ENCODE results near the gene KIF2A. TPM values are rescaled to one million over a fixed set of nuclear protein-coding genes. Genes with fewer than 3 reads are reported as not detected.
A peak's percentile ranks its signal among the peaks of the same experiment; 100 is the strongest.

The KIF2A gene
- total and polyA plus RNA-seq, 2 of the 13 experiments (the other 11 are each of a cell fraction or from before 2014, with no cell fraction given), result 8.5 to 19.2 TPM

DNA sequence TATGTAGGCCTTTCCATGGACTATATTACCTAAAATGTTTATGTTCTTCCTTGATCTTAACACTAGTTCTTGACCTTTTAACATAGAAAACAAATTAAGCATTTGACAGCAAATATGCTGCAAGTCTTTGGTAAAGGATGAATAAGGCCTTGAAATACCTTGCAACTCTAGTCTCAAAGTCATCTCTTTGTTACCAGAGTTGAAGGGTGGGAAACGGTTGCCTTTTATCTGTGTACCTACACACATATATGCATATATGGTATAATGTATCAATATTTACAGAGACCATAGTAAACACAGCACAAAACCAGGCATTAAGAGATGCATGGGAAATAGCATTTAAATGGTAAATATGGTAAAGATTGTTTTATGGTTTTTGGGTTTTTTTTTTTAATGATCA is 16.5 kb downstream of the KIF2A start (continued):
- 0 out of 2 replicates have a peak, but pooled peaks have one; percentile 14 for TF ChIP-seq ATF2 (CRISPR knock-in tag; IDR thresholded peaks at IDR 0.05)
- peak; percentile 64 for TF ChIP-seq GATAD2A (CRISPR knock-in tag; IDR thresholded peaks at IDR 0.05)
- no peak for TF ChIP-seq HNRNPLL (IDR thresholded peaks at IDR 0.05; ENCODE audit: low read depth, low read length, poor library complexity, severe bottlenecking)
- TF ChIP-seq, protein P1, sequence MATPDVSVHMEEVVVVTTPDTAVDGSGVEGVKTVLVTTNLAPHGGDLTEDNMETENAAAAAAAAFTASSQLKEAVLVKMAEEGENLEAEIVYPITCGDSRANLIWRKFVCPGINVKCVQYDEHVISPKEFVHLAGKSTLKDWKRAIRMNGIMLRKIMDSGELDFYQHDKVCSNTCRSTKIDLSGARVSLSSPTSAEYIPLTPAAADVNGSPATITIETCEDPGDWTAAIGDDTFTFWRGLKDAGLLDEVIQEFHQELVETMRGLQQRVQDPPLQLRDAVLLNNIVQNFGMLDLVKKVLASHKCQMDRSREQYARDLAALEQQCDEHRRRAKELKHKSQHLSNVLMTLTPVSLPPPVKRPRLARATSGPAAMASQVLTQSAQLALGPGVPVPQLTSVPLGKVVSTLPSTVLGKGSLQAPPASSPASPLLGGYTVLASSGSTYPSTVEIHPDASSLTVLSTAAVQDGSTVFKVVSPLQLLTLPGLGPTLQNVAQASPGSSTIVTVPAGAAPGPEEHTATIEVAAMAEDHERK (CRISPR knock-in tag; IDR thresholded peaks at IDR 0.05; ENCODE audit: low read depth), result no peak
- no peak for TF ChIP-seq RFX1 (IDR thresholded peaks at IDR 0.05)
- no peak for TF ChIP-seq FOXC1 (CRISPR knock-in tag; IDR thresholded peaks at IDR 0.05; ENCODE audit: borderline replicate concordance)
- TF ChIP-seq MEF2D (CRISPR knock-in tag; IDR thresholded peaks at IDR 0.05), result no peak
- TF ChIP-seq, protein P2, sequence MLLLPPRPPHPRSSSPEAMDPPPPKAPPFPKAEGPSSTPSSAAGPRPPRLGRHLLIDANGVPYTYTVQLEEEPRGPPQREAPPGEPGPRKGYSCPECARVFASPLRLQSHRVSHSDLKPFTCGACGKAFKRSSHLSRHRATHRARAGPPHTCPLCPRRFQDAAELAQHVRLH (CRISPR knock-in tag; IDR thresholded peaks at IDR 0.05; ENCODE audit: borderline replicate concordance, low read depth), result no peak
- TF ChIP-seq, protein P3, sequence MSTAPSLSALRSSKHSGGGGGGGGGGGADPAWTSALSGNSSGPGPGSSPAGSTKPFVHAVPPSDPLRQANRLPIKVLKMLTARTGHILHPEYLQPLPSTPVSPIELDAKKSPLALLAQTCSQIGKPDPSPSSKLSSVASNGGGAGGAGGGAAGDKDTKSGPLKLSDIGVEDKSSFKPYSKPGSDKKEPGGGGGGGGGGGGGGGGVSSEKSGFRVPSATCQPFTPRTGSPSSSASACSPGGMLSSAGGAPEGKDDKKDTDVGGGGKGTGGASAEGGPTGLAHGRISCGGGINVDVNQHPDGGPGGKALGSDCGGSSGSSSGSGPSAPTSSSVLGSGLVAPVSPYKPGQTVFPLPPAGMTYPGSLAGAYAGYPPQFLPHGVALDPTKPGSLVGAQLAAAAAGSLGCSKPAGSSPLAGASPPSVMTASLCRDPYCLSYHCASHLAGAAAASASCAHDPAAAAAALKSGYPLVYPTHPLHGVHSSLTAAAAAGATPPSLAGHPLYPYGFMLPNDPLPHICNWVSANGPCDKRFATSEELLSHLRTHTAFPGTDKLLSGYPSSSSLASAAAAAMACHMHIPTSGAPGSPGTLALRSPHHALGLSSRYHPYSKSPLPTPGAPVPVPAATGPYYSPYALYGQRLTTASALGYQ (CRISPR knock-in tag; IDR thresholded peaks at IDR 0.05), result peak; percentile 91
- TF ChIP-seq ASH2L (IDR thresholded peaks at IDR 0.05; ENCODE audit: insufficient read length, low read depth, low read length), result no peak
- TF ChIP-seq, protein P4, sequence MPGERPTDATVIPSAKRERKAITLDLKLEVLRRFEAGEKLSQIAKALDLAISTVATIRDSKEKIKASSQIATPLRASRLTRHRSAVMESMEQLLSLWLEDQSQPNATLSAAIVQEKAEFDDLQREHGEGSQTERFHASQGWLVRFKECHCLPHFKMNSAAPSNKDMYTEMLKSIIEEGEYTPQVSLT (CRISPR knock-in tag; IDR thresholded peaks at IDR 0.05; ENCODE audit: borderline replicate concordance, low read depth), result no peak
- TF ChIP-seq HOXA9 (CRISPR knock-in tag; IDR thresholded peaks at IDR 0.05; ENCODE audit: borderline replicate concordance), result no peak
- TF ChIP-seq HMGA1 (CRISPR knock-in tag; conservative IDR thresholded peaks at IDR 0.05), result no peak
- no peak for TF ChIP-seq MYPOP (CRISPR knock-in tag; IDR thresholded peaks at IDR 0.05)
- no peak for TF ChIP-seq ZNF766 (CRISPR knock-in tag; IDR thresholded peaks at IDR 0.05; ENCODE audit: borderline replicate concordance)
- no peak for TF ChIP-seq HNF1A (IDR thresholded peaks at IDR 0.05; ENCODE audit: low read depth)
- no peak; the same call in 1 of the 2 replicates for TF ChIP-seq HNF1A (CRISPR knock-in tag; IDR thresholded peaks at IDR 0.05; ENCODE audit: borderline replicate concordance)
- TF ChIP-seq ZNF143 (CRISPR knock-in tag; IDR thresholded peaks at IDR 0.05), result no peak
- no peak for TF ChIP-seq TOPORS (CRISPR knock-in tag; IDR thresholded peaks at IDR 0.05)
- peak; percentile 97 for TF ChIP-seq HHEX (CRISPR knock-in tag; IDR thresholded peaks at IDR 0.05)
